NCI-H526 treated with DMSO at 0.1 percent for 48 hours (cell line): Measurements from ENCODE around the gene RBM8A.
"Not testable (repeated sequence)": the region's sequence is repeated elsewhere in the genome, so short reads cannot be mapped to it uniquely, and the experiment has no call there.

Experiments used
- DNase-seq: peaks from one replicate; lab custom pipeline; 2025; lab: John Stamatoyannopoulos, UW

Gene RBM8A

DNA sequence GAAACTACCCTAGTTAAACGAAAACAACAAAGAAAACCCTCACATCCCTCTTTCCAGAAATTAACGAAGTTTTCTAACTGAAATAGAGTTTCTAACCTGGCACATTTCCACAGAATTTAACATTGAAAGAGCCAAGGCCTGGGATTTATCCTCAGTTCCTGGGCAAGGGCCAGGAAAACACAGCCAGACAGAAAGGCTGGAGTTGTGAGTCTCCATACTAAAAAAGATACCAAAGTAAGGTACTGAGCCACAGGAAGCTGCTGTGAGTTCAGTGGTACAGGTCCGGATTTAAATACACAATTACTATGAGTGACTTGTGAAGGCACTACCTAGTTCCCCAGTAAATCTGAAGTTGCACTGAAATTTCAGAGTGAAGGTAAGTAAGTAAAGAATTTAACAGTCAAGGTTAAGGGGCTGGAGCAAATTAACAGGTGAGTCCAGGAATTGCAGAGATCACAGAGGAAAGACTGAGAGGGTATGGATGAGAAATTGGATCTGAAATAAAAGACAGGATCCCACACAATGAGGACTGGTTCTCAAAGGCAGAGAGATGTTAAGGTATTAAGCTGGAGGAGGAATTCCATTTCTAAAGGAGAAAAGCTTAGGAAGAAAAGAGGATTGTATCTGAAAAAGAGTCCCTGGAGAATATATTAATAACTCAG, 29.6 kb upstream of the RBM8A start:
- no peak for DNase-seq

DNA sequence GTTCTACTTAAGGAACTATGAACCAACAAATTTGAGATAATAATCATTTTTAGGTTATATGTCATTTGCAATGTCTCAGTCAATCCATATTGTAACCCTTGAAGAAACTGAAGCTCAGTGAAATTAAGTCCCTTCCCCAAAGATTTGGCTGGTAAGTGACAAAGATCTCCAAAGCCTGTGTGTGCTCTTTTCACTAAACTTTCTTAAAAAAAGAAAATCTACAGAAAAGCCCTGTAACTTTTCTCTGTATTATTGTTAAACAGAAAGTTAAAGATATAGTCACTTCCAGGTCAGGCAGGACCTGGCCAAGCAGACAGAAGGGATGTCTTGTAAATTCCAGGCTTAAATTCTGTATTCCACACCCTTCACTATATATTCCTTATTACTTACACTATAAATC, 29.1 kb upstream of the RBM8A start:
- DNase-seq = no peak

- DNase-seq = no peak
These were observed 28.2 kb upstream of the RBM8A start for GRCh38 chr1:145955436-145955835.

- DNase-seq = no peak
These were observed 26.6 kb upstream of the RBM8A start for GRCh38 chr1:145953861-145954260.

DNA sequence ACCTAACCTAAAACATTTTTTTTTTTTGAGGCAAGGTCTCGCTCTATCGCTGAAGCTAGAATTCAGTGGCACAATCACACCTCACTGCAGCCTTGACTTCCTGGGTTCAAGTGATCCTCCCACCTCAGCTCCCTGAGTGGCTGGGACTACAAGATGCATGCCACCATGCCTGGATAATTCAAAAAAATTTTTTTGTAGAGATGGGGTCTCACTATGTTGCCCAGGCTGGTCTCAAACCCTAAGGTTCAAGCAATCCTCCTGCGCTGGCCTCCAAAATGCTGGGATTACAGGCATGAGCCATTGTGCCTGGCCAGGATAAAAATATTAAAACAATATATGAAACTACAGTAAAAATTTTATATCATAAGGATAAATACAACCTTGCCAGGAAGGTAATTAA, 25.6 kb upstream of the RBM8A start:
- no peak for DNase-seq

GRCh38 chr1:145951526-145951925, 24.2 kb upstream of the RBM8A start:
- DNase-seq = no peak

DNA sequence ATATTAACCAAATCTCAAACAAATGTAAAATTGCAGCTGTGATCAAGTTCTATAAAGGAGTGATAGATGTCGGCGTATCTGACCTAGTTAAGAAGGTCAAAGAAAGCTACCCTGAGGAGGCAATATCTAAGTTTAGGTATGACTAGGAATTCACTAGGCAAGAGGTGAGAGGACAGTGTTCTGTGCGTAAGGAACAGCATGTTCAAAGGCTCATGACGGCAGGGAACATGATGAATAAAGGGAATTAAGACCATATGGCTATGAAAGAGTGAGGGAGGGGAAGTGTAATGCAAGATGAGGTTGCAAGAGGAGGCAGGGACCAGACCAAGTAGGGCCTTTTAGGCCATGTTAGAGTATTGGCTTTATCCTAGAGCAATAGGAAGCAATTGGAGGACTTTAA, 21.9 kb upstream of the RBM8A start:
- no peak for DNase-seq

DNA sequence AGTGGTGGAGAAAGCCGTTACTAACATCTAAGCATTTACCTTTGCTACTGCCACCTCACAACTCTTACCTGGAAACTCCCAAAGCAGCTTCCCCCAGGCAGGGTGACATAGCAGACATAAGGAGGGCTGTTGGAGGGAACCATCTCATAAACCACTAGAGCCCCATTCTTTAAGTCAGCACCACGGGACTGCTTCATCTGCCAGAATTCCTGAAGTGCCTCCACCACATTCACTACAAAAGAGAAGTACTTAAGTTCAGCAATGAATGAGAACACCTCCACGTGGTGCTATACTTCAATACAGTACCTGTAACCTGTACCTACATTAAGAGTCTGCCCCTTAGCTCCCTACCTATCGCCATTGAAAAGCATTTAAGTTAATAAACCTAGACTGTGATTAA, 20.3 kb upstream of the RBM8A start:
- no peak for DNase-seq

DNA sequence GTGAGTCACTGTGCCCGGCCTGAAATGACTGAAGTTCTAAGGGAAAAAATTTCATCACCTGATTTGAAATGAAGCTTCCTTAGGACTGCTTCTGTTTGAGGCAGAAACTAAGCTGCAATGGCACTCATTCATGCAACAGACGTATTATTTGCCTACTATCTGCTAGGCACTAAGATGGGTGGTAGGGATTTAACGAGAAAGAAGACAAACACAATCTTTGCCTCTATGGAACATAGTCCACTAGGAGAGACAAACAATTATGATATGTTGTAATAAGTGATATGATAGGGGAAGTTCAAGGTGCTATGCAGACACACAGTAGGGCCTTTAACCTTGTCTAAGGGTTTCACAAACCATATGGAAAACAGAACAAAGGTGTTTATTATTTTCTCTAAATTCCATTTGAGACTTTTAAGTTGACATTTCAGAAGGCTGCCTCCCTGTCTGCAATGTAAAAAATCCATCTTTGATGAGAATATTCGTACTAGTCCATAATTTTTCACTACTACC, 19.2 kb upstream of the RBM8A start:
- DNase-seq = no peak

GRCh38 chr1:145944532-145944931, 17.2 kb upstream of the RBM8A start:
- DNase-seq = no peak

DNA sequence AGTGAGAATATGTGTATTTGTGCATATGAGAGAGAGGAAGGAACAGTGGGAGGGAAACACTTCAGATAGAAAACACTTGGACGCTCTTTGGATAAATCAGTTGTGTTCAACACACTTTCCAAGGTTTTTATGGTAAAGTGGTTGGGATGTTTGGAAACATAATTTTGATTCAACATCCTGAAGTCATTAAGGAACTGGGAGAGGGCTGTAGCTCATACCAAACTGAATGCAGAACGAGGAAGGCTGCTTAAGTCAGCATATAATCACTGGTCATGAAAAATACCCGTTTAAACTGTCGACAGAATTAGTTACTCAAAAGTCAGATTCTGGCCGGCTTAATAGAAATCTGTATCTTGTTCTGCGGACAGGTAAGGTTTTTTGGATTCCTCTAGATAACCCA, 15.6 kb upstream of the RBM8A start:
- no peak for DNase-seq

- DNase-seq = no peak
These were observed 15.1 kb upstream of the RBM8A start for GRCh38 chr1:145942405-145942804.

GRCh38 chr1:145937436-145937835, 10.2 kb upstream of the RBM8A start:
- DNase-seq = no peak

GRCh38 chr1:145936247-145936646, 9.0 kb upstream of the RBM8A start:
- no peak for DNase-seq

DNA sequence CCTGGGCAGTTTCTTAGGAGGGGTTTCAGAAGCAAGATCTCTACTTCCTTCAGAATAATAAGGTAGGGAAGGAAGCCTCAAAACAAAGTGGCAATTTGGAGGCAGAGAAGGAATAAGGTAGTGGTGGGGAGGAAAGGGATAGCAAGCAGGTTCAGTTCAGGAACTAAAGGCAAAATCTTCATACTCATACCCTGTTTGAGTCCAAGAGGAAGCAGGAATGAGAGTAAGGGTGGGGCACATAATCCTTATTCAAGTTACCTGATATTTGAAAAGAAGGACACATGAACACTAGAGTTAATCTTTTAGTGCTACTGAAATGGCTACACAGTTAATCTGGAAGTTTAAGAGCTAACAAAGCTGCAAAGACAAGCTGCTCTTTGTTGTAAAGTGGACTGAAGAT, 8.4 kb upstream of the RBM8A start:
- no peak for DNase-seq

- not testable (repeated sequence) for DNase-seq
These were observed 5.3 kb upstream of the RBM8A start for GRCh38 chr1:145932522-145933009.

DNA sequence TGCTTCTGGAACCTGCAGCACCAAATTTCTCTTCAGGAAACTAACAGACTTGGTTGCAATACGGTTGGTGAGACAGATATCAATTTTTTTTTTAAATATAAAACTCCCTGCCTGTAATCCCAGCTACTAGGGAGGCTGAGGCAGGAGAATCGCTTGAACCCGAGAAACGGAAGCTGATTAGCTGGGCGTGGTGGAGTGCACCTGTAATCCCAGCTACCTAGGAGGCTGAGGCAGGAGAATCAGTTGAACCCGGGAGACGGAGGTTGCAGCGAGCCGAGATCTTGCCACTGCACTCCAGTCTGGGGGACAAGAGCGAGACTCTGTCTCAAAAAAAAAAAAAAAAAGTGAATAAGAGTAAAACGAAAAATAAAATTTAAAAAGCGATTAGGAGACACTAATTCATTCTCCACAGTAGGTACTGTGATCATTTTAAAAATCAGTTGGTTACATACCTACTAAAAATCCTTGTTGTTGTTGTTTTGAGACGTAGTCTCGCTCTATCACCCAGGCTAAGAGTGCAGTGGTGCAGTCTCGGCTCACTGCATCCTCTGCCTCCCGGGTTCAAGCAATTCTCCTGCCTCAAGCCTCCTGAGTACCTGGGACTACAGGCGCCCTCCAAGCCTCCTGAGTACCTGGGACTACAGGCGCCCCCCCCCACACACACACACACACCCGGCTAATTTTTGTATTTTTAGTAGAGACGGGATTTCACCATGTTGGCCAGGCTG, 796 bp upstream of the RBM8A start:
- DNase-seq = no peak

DNA sequence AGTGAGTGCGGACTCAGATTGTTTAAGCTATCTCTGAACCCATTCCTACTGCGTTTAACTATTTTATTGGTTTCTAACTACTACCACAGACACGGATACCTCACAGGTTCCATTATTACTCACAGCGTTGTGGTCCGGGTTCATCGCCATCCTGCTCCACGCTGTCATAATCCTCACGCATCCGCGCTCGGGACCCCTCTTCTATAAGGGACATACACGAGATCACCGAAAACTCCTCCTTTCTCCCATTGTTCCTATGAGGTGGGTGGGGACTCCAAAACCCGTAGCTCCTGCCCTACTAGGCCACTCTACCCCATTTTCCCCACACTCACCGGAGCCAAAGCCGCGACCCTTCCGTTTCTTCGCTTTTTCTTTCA, 610 bp downstream of the RBM8A start:
- no peak for DNase-seq

DNA sequence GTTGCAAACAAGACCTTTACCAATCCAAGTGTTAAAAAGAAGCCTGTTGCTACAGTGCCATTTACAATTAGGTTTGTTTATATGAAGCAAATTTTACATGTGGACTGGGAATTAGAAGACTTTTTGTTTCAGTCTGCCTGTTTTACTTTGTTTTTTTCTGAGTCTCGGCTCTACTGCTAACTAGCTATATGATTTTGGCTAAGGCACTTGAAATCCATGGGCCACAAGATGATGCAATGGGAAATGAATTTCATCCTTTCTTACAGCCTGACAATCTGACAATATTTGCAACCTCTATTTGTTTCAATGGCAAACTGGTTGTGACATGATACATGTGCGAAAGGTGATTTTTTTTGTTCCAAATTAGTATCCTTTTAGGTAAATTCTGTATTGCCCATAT, 5.0 kb downstream of the RBM8A start:
- DNase-seq = no peak

DNA sequence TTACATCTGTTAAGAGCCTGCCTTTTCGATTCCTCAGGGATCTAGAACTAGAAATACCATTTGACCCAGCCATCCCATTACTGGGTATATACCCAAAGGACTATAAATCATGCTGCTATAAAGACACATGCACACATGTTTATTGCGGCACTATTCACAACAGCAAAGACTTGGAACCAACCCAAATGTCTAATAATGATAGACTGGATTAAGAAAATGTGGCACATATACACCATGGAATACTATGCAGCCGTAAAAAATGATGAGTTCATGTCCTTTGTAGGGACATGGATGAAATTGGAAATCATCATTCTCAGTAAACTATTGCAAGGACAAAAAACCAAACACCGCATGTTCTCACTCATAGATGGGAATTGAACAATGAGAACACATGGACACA, 7.0 kb downstream of the RBM8A start:
- not testable (repeated sequence) for DNase-seq

DNA sequence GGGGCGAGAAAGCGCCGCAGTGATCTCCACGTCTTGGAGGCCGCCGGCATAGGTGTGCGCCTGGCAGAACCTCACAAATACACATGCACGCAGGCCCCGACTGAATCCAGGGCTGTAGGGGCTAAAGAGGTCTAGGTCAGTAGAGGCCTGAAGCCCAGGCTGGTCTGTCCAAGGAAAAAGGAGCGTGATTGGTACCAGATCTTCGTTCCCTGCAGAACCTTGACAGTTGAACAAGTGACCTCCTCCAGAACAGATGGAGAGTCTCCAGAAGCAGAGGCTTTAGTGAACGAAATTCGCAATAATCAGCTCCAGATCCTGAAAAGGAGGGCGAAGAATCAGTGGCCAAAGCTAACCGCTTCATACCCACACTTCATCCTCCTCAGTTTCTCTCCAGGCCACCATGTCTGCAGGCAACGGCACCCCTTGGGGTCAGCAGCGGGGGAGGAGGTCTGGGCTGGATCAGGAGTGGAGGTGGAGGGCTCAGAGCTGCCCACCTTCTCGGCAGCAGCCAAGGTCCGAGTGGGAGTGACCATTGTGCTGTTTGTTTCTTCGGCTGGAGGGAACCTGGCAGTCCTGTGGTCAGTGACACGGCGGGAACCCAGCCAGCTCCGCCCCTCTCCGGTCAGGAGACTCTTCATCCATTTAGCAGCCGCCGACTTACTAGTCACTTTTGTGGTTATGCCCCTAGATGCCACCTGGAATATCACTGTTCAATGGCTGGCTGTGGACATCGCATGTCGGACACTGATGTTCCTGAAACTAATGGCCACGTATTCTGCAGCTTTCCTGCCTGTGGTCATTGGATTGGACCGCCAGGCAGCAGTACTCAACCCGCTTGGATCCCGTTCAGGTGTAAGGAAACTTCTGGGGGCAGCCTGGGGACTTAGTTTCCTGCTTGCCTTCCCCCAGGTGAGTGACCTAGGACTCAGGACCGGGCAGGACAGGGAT, 8.0 kb downstream of the RBM8A start:
- peak; percentile 47 for DNase-seq
